Measurements from ENCODE around the gene SOAT1.
"Not testable (repeated sequence)": the region's sequence is repeated elsewhere in the genome, so short reads cannot be mapped to it uniquely, and the experiment has no call there.

Gene SOAT1

DNA sequence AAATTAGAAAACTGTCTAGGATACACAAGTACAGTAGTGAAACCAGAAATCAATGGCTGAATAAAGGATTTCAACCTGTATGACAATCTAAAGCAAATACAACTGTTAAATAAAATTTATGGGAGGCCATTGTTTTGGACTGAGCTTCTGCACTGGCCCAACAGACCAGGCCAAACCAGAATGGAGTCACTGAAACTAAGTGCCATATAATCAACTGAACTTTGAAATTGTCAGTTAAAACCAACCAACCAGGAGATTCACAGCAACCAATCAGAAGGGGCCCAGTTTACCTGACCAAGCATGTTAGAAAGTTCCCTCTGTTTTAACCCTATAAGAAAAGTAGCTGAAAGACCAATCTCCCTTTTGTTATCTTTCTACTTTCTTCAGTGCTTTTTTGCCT, 30.5 kb upstream of the SOAT1 start:
- TF ChIP-seq, protein P1, sequence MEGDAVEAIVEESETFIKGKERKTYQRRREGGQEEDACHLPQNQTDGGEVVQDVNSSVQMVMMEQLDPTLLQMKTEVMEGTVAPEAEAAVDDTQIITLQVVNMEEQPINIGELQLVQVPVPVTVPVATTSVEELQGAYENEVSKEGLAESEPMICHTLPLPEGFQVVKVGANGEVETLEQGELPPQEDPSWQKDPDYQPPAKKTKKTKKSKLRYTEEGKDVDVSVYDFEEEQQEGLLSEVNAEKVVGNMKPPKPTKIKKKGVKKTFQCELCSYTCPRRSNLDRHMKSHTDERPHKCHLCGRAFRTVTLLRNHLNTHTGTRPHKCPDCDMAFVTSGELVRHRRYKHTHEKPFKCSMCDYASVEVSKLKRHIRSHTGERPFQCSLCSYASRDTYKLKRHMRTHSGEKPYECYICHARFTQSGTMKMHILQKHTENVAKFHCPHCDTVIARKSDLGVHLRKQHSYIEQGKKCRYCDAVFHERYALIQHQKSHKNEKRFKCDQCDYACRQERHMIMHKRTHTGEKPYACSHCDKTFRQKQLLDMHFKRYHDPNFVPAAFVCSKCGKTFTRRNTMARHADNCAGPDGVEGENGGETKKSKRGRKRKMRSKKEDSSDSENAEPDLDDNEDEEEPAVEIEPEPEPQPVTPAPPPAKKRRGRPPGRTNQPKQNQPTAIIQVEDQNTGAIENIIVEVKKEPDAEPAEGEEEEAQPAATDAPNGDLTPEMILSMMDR (IDR thresholded peaks at IDR 0.05; ENCODE audit: control insufficient read depth, insufficient read depth, low read depth, low read length, missing control alignments): no peak
- no peak for DNase-seq (ENCODE audit: low read depth)
- no peak overlapping the region for H3K4me3 ChIP-seq (ENCODE audit: control insufficient read depth, low read depth, low read length)

GRCh38 chr1:179264507-179264906, 29.1 kb upstream of the SOAT1 start:
- TF ChIP-seq, protein P1 (IDR thresholded peaks at IDR 0.05; ENCODE audit: control insufficient read depth, insufficient read depth, low read depth, low read length, missing control alignments): no peak
- no peak for DNase-seq (ENCODE audit: low read depth)
- H3K4me3 ChIP-seq (ENCODE audit: control insufficient read depth, low read depth, low read length): no peak overlapping the region

GRCh38 chr1:179269071-179269470, 24.5 kb upstream of the SOAT1 start:
- TF ChIP-seq, protein P1 (IDR thresholded peaks at IDR 0.05; ENCODE audit: control insufficient read depth, insufficient read depth, low read depth, low read length, missing control alignments): no peak
- no peak for DNase-seq (ENCODE audit: low read depth)
- H3K4me3 ChIP-seq (ENCODE audit: control insufficient read depth, low read depth, low read length): no peak overlapping the region

DNA sequence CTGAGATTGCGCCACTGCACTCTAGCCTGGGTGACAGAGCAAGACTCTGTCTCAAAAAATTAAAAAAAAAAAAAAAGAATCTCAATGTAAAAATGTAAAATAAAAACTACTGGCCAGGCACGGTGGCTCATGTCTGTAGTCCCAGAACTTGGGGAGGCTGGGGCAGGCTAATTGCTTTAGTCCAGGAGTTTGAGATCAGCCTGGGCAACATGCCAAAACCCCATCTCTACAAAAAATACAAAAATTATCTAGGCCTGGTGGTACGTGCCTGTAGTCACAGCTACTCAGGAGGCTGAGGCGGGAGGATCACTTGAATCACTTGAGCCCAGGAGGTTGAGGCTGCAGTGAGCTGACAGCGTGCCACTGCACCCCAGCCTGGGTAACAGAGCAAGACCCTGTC, 19.2 kb upstream of the SOAT1 start:
- H3K4me3 ChIP-seq (ENCODE audit: control insufficient read depth, low read depth, low read length); DNase-seq (ENCODE audit: low read depth): not testable (repeated sequence)

GRCh38 chr1:179278920-179279319, 14.7 kb upstream of the SOAT1 start:
- H3K4me3 ChIP-seq (ENCODE audit: control insufficient read depth, low read depth, low read length): no peak overlapping the region
- DNase-seq (ENCODE audit: low read depth): no peak
- TF ChIP-seq, protein P1 (IDR thresholded peaks at IDR 0.05; ENCODE audit: control insufficient read depth, insufficient read depth, low read depth, low read length, missing control alignments): no peak

- DNase-seq (ENCODE audit: low read depth): no peak
- no peak overlapping the region for H3K4me3 ChIP-seq (ENCODE audit: control insufficient read depth, low read depth, low read length)
- TF ChIP-seq, protein P1 (IDR thresholded peaks at IDR 0.05; ENCODE audit: control insufficient read depth, insufficient read depth, low read depth, low read length, missing control alignments): no peak
Measured at GRCh38 chr1:179283992-179284391, 9.6 kb upstream of the SOAT1 start.

GRCh38 chr1:179287946-179288345, 5.7 kb upstream of the SOAT1 start:
- TF ChIP-seq, protein P1 (IDR thresholded peaks at IDR 0.05; ENCODE audit: control insufficient read depth, insufficient read depth, low read depth, low read length, missing control alignments): no peak
- no peak for DNase-seq (ENCODE audit: low read depth)
- no peak overlapping the region for H3K4me3 ChIP-seq (ENCODE audit: control insufficient read depth, low read depth, low read length)
